ENCODE results near the gene ERF.

Gene ERF

GRCh38 chr19:42245231-42245630 is 9.7 kb downstream of the ERF start:
- TF ChIP-seq CTCF (conservative IDR thresholded peaks at IDR 0.05; ENCODE audit: control insufficient read depth, insufficient read depth, low read depth, low read length): no peak
- H3K4me3 ChIP-seq (ENCODE audit: control insufficient read depth, low read depth, low read length): peak overlapping the region; percentile 16
- DNase-seq (ENCODE audit: low read depth): no peak

- H3K4me3 ChIP-seq (ENCODE audit: control insufficient read depth, low read depth, low read length): peak overlapping the region; percentile 88
- peak; percentile 92 for DNase-seq (ENCODE audit: low read depth)
- peak; percentile 54 for TF ChIP-seq CTCF (conservative IDR thresholded peaks at IDR 0.05; ENCODE audit: control insufficient read depth, insufficient read depth, low read depth, low read length)
Measured at GRCh38 chr19:42244347-42245220, 10.3 kb downstream of the ERF start.

- DNase-seq (ENCODE audit: low read depth): peak; percentile 98
- peak within 1 kb of the TSS; percentile 90 for H3K4me3 ChIP-seq (ENCODE audit: control insufficient read depth, low read depth, low read length)
Measured at GRCh38 chr19:42242512-42243409, 12.2 kb downstream of the ERF start, which contains the start of gene GSK3A. Gene GSK3A (minus strand): TSS chr19:42242602. CDS start chr19:42242465, 137 bp downstream.

GRCh38 chr19:42242069-42242511 is 12.8 kb downstream of the ERF start:
- no peak for DNase-seq (ENCODE audit: low read depth)
- TF ChIP-seq CTCF (conservative IDR thresholded peaks at IDR 0.05; ENCODE audit: control insufficient read depth, insufficient read depth, low read depth, low read length): no peak
- peak overlapping the region; percentile 90 for H3K4me3 ChIP-seq (ENCODE audit: control insufficient read depth, low read depth, low read length)

More at GRCh38 chr19:42242512-42243409, 12.2 kb downstream of the ERF start, which contains the start of gene GSK3A:
- TF ChIP-seq CTCF (conservative IDR thresholded peaks at IDR 0.05; ENCODE audit: control insufficient read depth, insufficient read depth, low read depth, low read length): no peak

GRCh38 chr19:42241279-42241678 is 13.6 kb downstream of the ERF start:
- no peak for TF ChIP-seq CTCF (conservative IDR thresholded peaks at IDR 0.05; ENCODE audit: control insufficient read depth, insufficient read depth, low read depth, low read length)
- H3K4me3 ChIP-seq (ENCODE audit: control insufficient read depth, low read depth, low read length): peak overlapping the region; percentile 90

GRCh38 chr19:42239544-42240220 is 15.2 kb downstream of the ERF start:
- no peak for TF ChIP-seq CTCF (conservative IDR thresholded peaks at IDR 0.05; ENCODE audit: control insufficient read depth, insufficient read depth, low read depth, low read length)
- H3K4me3 ChIP-seq (ENCODE audit: control insufficient read depth, low read depth, low read length): no peak overlapping the region
- DNase-seq (ENCODE audit: low read depth): no peak

More at GRCh38 chr19:42241279-42241678, 13.6 kb downstream of the ERF start:
- no peak for DNase-seq (ENCODE audit: low read depth)

All from fibroblast of mammary gland (primary cell).